Peyer's patch (tissue), 4 donors: ENCODE results near the gene CD36. TPM values are rescaled to one million over a fixed set of nuclear protein-coding genes. Genes with fewer than 3 reads are reported as not detected.

Experiments used
- DNase-seq, 3 donors: peaks; one replicate each; pipeline ENCODE4 v3.0.0-alpha.2; 2017 to 2019
- H3K27ac ChIP-seq, 4 donors: fragments of 200-600 bp; sonication (generic); one replicate each; pipeline ENCODE4 v1.5.1; 2016 to 2019
- H3K27me3 ChIP-seq, 2 donors: fragments of 200-600 bp; sonication (generic); one replicate each; pipeline ENCODE4 v1.5.1; 2019
- H3K36me3 ChIP-seq, 3 donors: fragments of 200-600 bp; sonication (generic); one replicate each; pipeline ENCODE4 v1.5.1; 2016 to 2019
- H3K4me1 ChIP-seq, 4 donors: fragments of 200-600 bp; sonication (generic); one replicate each; pipeline ENCODE4 v1.5.1; 2016 to 2019
- H3K4me3 ChIP-seq, 4 donors: fragments of 200-600 bp; sonication (generic); 1 replicate in 3 of 4; 2 replicates in 1 of 4; pipeline ENCODE4 v1.5.1; 2016 to 2019; ENCODE audit warnings: mild to moderate bottlenecking in 1 of 4
- H3K9me3 ChIP-seq, 4 donors: fragments of 200-600 bp; sonication (generic); one replicate each; pipeline ENCODE4 v1.5.1; 2016 to 2019; ENCODE audit warnings: mild to moderate bottlenecking in 1 of 4
- CTCF ChIP-seq, 6 experiments: fragments of 450-650 bp in 4 of 6; fragments of 200-600 bp in 2 of 6; sonication (generic) in 1 of 6; IDR thresholded peaks; one replicate each; pipeline ENCODE4 v1.5.1; 2017 to 2019; ENCODE audit warnings: antibody characterized with exemption in 6 of 6, mild to moderate bottlenecking in 3 of 6, moderate library complexity in 1 of 6
- POLR2A ChIP-seq, 2 donors: fragments of 450-650 bp; IDR thresholded peaks; one replicate each; pipeline ENCODE4 v1.5.1; 2017; ENCODE audit warnings: antibody characterized with exemption in 2 of 2, mild to moderate bottlenecking in 2 of 2, moderate library complexity in 2 of 2
- total RNA-seq, 4 donors: library from RNA; depleted of rRNA; stranded (reverse); fragments of >200 nt; gene quantifications; one replicate each; pipeline ENCODE4 v1.1.0, GENCODE V29; 2016

CD36 gene
- total RNA-seq, 4 donors from 2014 or later, result 8.9 to 35.5 (median 24.4) TPM

- no peak overlapping the region for H3K4me3 ChIP-seq
- no peak for DNase-seq
- no peaks in the 10 kb centered on the region for H3K27me3 ChIP-seq
- no peak overlapping the region for H3K27ac ChIP-seq
- H3K4me1 ChIP-seq, result no peaks in the 10 kb centered on the region
- TF ChIP-seq POLR2A (IDR thresholded peaks at IDR 0.05), result no peak
- no peak for TF ChIP-seq CTCF (IDR thresholded peaks at IDR 0.05)
- H3K9me3 ChIP-seq, result no peaks in the 10 kb centered on the region
- no peaks in the 10 kb centered on the region for H3K36me3 ChIP-seq
Observed at GRCh38 chr7:80671744-80672143, 33.3 kb downstream of the CD36 start.

DNA sequence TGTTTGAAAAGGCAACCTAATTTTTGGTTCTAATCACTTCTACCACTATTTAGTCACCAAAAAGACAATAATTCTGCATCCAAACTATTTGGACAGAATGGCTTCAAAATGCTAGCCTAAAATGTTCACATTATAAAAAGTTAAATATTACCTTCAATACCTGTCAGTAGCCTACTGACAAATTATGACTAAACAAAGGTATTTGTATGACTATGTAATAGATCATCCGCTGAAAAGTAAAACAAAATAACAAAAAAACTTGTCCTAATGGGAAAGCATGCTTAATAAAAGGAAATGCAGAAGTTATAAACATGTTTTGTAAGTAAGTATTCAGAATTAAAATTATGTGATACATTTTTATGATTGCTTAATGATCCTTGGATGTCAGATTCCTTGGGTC is 36.6 kb downstream of the CD36 start:
- H3K4me3 ChIP-seq, result no peak overlapping the region
- H3K36me3 ChIP-seq, result no peaks in the 10 kb centered on the region
- H3K27ac ChIP-seq, result no peak overlapping the region
- peaks cover 0 to 6% (median 0%) of the 10 kb centered on the region in 4 donors for H3K4me1 ChIP-seq
- DNase-seq, result no peak
- H3K9me3 ChIP-seq, result no peaks in the 10 kb centered on the region
- H3K27me3 ChIP-seq, result no peaks in the 10 kb centered on the region
- TF ChIP-seq CTCF (IDR thresholded peaks at IDR 0.05) (no peak), POLR2A (IDR thresholded peaks at IDR 0.05) (no peak)

- Histone ChIP-seq H3K4me3 (no peak overlapping the region), H3K27ac (no peak overlapping the region), H3K9me3 (no peaks in the 10 kb centered on the region), H3K4me1 (peaks cover 0 to 14% (median 0%) of the 10 kb centered on the region in 4 donors), H3K36me3 (no peaks in the 10 kb centered on the region), H3K27me3 (no peaks in the 10 kb centered on the region)
- TF ChIP-seq POLR2A (IDR thresholded peaks at IDR 0.05), result no peak
- TF ChIP-seq CTCF (IDR thresholded peaks at IDR 0.05), result no peak
- DNase-seq, result no peak
Observed at GRCh38 chr7:80676404-80676803, 38.0 kb downstream of the CD36 start.

- DNase-seq, result no peak
- TF ChIP-seq CTCF (IDR thresholded peaks at IDR 0.05) (no peak), POLR2A (IDR thresholded peaks at IDR 0.05) (no peak)
- Histone ChIP-seq H3K36me3 (no peaks in the 10 kb centered on the region), H3K27ac (no peak overlapping the region), H3K27me3 (no peaks in the 10 kb centered on the region), H3K4me3 (no peak overlapping the region), H3K9me3 (no peaks in the 10 kb centered on the region), H3K4me1 (peaks cover 0 to 14% (median 0%) of the 10 kb centered on the region in 4 donors)
Observed at GRCh38 chr7:80677629-80678028, 39.2 kb downstream of the CD36 start.

- no peaks in the 10 kb centered on the region for H3K36me3 ChIP-seq
- peak in 1 of 3 donors; percentile 56 for DNase-seq
- no peaks in the 10 kb centered on the region for H3K27me3 ChIP-seq
- H3K9me3 ChIP-seq, result no peaks in the 10 kb centered on the region
- H3K4me3 ChIP-seq, result no peak overlapping the region
- H3K27ac ChIP-seq, result peak overlapping the region in 2 of 4 donors; percentile 35 to 76
- peaks cover 0 to 14% (median 0%) of the 10 kb centered on the region in 4 donors for H3K4me1 ChIP-seq
- TF ChIP-seq POLR2A (IDR thresholded peaks at IDR 0.05), result no peak
- peak in 3 of 6 experiments; percentile 44 to 54 (median 54) for TF ChIP-seq CTCF (IDR thresholded peaks at IDR 0.05)
Observed at GRCh38 chr7:80678707-80679106, 40.3 kb downstream of the CD36 start.
